Measurements from ENCODE around the gene KCNH4.

The KCNH4 gene

DNA sequence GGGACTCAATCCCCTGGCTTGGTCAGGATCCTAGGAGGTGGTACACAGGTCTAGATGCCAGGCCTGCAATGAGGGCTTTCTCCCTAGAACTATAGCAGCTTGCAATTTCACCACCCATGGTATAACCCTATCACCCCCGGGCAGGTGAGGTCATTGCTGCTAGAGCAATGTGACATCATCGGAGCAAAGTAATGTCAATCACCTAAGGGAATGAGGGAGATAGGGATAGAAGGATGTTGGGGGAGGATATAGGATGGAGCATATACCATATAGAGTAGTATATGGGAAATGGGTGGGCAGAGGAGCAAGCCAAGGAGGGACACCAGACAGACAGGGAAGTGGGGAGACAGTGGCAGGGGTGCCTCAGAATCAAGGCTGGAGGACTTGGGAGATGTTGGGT lies 3.3 kb downstream of the KCNH4 start:
- Histone ChIP-seq H3K27me3 (peaks cover 34 to 54% (median 51%) of the 10 kb centered on the region in 11 experiments), H3K4me3 (no peak overlapping the region), H3K4me1 (peaks cover 15 to 45% (median 28%) of the 10 kb centered on the region in 10 experiments), H3K36me3 (no peaks in the 10 kb centered on the region), H3K27ac (no peak overlapping the region), H3K4me2 (peak overlapping the region in 2 of 11 experiments; percentile 65 to 75; a peak in 2 of 22 replicates), H3K9me3 (replicated peaks in 1 of 11) (peaks cover 0 to 17% (median 3%) of the 10 kb centered on the region in 11 experiments; a peak in 5 of 22 replicates), H4K20me1 (peaks cover 0 to 13% (median 0%) of the 10 kb centered on the region in 11 experiments; a peak in 8 of 22 replicates), H3K9ac (no peak overlapping the region)
- TF ChIP-seq Cebpa-rat (IDR thresholded peaks at IDR 0.05), result no peak

DNA sequence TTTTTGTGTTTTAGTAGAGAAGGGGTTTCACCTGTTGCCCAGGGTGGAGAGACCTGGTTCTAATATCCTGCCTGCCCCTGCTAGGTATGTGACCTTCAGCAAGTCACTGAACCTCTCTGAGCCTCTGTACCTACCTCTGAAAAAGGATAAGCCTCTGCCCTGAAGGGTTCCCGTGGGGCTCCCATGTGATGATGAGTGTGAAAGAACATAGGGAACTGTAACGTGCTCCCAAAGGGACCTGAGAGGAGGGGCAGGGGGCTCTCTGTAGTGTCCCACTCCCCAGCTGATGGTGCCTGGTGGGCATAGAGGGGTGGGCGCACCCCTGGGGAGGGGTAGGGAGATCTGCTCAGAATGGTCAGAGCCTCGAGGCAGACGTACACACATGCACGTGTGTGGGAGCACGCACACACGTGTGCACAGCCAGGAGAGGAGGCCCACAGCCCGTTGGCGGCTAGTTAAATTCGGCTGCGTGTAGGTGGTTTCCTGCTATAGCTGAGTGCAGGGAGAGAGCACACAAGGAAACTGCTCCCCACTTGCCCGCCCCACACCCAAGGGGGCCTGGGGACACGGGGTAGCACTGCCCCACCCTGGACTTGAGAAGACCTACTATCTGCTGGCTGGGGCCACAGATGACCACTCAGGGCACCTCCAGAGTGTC lies 6.7 kb downstream of the KCNH4 start:
- Histone ChIP-seq H3K9ac (no peak overlapping the region), H3K9me3 (replicated peaks in 1 of 11) (no peaks in the 10 kb centered on the region), H3K4me1 (peaks cover 0 to 16% (median 9%) of the 10 kb centered on the region in 10 experiments; a peak in 13 of 20 replicates), H3K36me3 (no peaks in the 10 kb centered on the region; a peak in 1 of 22 replicates), H3K27ac (no peak overlapping the region), H3K4me2 (peak overlapping the region in 4 of 11 experiments; percentile 2 to 21 (median 12); a peak in 2 of 22 replicates), H4K20me1 (peaks cover 0 to 13% (median 0%) of the 10 kb centered on the region in 11 experiments; a peak in 3 of 22 replicates), H3K27me3 (peaks cover 3 to 20% (median 16%) of the 10 kb centered on the region in 11 experiments; a peak in 21 of 22 replicates), H3K4me3 (no peak overlapping the region)
- no peak for TF ChIP-seq Cebpa-rat (IDR thresholded peaks at IDR 0.05)

GRCh38 chr17:42171831-42172230 lies 9.1 kb downstream of the KCNH4 start:
- Histone ChIP-seq H3K9me3 (replicated peaks in 1 of 11) (no peaks in the 10 kb centered on the region), H3K4me3 (no peak overlapping the region), H3K4me1 (peaks cover 0 to 20% (median 13%) of the 10 kb centered on the region in 10 experiments; a peak in 15 of 20 replicates), H3K27ac (no peak overlapping the region), H4K20me1 (no peaks in the 10 kb centered on the region; a peak in 1 of 22 replicates), H3K36me3 (no peaks in the 10 kb centered on the region; a peak in 1 of 22 replicates), H3K9ac (no peak overlapping the region), H3K4me2 (no peak overlapping the region), H3K27me3 (no peaks in the 10 kb centered on the region)
- TF ChIP-seq Cebpa-rat (IDR thresholded peaks at IDR 0.05), result no peak

GRCh38 chr17:42169351-42169750 lies 11.6 kb downstream of the KCNH4 start:
- TF ChIP-seq Cebpa-rat (IDR thresholded peaks at IDR 0.05), result no peak
- Histone ChIP-seq H3K4me3 (no peak overlapping the region), H3K27ac (no peak overlapping the region), H3K9ac (no peak overlapping the region), H3K27me3 (no peaks in the 10 kb centered on the region), H3K4me2 (no peak overlapping the region), H3K36me3 (no peaks in the 10 kb centered on the region; a peak in 1 of 22 replicates), H3K4me1 (peaks cover 0 to 20% (median 15%) of the 10 kb centered on the region in 10 experiments; a peak in 15 of 20 replicates), H3K9me3 (replicated peaks in 1 of 11) (no peaks in the 10 kb centered on the region), H4K20me1 (no peaks in the 10 kb centered on the region; a peak in 1 of 22 replicates)

DNA sequence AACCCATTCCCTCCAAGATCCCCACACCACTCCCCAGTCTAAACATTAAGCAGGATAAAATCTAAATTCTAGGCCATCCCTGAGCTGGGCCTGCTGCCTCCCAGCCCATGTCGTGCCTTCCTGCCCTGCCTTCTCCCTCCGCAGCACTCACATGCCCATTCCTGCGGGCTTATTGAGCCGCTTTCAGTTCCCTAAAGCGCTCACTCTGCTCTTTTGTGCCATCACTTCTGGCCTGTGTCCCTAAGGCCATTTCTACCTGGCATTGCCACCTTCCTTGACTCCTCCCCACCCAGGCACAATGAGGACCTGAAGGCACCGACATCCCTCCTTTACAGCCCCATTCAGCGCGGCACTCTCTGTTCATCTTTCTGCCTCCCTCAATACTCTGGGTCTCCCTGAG lies 13.1 kb downstream of the KCNH4 start:
- H3K9ac ChIP-seq, result no peak overlapping the region
- no peaks in the 10 kb centered on the region for H3K9me3 ChIP-seq (replicated peaks in 1 of 11)
- peaks cover 0 to 23% (median 16%) of the 10 kb centered on the region in 10 experiments; a peak in 11 of 20 replicates for H3K4me1 ChIP-seq
- H4K20me1 ChIP-seq, result no peaks in the 10 kb centered on the region; a peak in 1 of 22 replicates
- no peaks in the 10 kb centered on the region for H3K27me3 ChIP-seq
- peak overlapping the region in 5 of 11 experiments; percentile 37 to 64 (median 45); a peak in 7 of 22 replicates for H3K4me2 ChIP-seq
- no peak for TF ChIP-seq Cebpa-rat (IDR thresholded peaks at IDR 0.05)
- no peaks in the 10 kb centered on the region; a peak in 1 of 22 replicates for H3K36me3 ChIP-seq
- H3K4me3 ChIP-seq, result no peak overlapping the region
- H3K27ac ChIP-seq, result no peak overlapping the region

- H3K4me1 ChIP-seq, result peaks cover 11 to 35% (median 28%) of the 10 kb centered on the region in 10 experiments
- H3K4me3 ChIP-seq, result no peak overlapping the region
- H3K27me3 ChIP-seq, result no peaks in the 10 kb centered on the region
- no peaks in the 10 kb centered on the region; a peak in 1 of 22 replicates for H4K20me1 ChIP-seq
- H3K36me3 ChIP-seq, result no peaks in the 10 kb centered on the region
- no peak overlapping the region for H3K27ac ChIP-seq
- no peak overlapping the region for H3K9ac ChIP-seq
- no peaks in the 10 kb centered on the region for H3K9me3 ChIP-seq (replicated peaks in 1 of 11)
- H3K4me2 ChIP-seq, result 0 out of 22 replicates have a peak overlapping the region, but pooled peaks of 2 of the 11 experiments have one; percentile 4 to 42
- TF ChIP-seq Cebpa-rat (IDR thresholded peaks at IDR 0.05), result no peak
Measured at GRCh38 chr17:42166196-42166763, 14.7 kb downstream of the KCNH4 start.

GRCh38 chr17:42165751-42166150 lies 15.2 kb downstream of the KCNH4 start:
- Histone ChIP-seq H3K9ac (no peak overlapping the region), H3K27ac (no peak overlapping the region), H3K27me3 (no peaks in the 10 kb centered on the region), H3K4me1 (peaks cover 16 to 41% (median 33%) of the 10 kb centered on the region in 10 experiments), H4K20me1 (no peaks in the 10 kb centered on the region; a peak in 1 of 22 replicates), H3K9me3 (replicated peaks in 1 of 11) (no peaks in the 10 kb centered on the region), H3K36me3 (no peaks in the 10 kb centered on the region), H3K4me2 (no peak overlapping the region), H3K4me3 (no peak overlapping the region)
- TF ChIP-seq Cebpa-rat (IDR thresholded peaks at IDR 0.05), result no peak

DNA sequence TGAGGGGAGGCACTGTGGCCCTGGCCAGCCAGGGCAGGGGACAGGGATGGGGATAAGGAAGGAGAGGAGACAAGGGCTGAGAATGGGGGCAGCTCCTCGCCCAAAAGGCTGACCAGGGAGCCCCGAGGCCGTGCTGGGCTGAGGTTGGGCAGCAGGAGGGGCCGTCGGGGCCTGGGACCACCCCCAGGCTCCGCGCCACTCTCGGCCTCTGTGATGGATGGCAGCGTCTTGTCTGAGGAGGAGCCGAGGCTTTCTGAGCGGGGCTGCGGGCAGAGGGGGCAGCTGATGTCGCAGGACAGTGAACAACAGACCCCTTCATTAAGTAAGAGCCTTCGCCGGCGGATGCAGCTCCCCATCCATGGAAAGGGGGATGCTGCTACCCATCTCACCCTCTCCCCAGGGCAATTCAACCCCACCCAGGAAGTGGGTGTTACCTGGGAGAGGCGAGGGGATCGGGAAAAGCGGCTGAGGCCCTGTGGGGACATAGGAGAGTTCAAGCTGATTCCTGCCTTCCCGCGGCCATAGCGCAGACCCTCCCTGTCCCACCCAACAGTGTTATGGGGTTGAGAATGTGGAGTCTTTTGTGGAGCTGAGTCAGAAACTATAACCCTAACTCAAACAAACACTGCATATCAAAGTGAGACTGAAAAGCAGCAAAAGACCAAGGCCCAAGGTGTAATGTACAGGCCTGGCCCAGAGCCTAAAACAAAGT lies 17.1 kb downstream of the KCNH4 start:
- Histone ChIP-seq H3K9ac (no peak overlapping the region), H3K27ac (no peak overlapping the region), H3K27me3 (no peaks in the 10 kb centered on the region), H3K4me2 (no peak overlapping the region), H3K4me1 (peaks cover 32 to 56% (median 41%) of the 10 kb centered on the region in 10 experiments), H3K9me3 (replicated peaks in 1 of 11) (no peaks in the 10 kb centered on the region), H3K36me3 (no peaks in the 10 kb centered on the region), H4K20me1 (no peaks in the 10 kb centered on the region; a peak in 1 of 22 replicates), H3K4me3 (no peak overlapping the region)
- TF ChIP-seq Cebpa-rat (IDR thresholded peaks at IDR 0.05), result no peak

DNA sequence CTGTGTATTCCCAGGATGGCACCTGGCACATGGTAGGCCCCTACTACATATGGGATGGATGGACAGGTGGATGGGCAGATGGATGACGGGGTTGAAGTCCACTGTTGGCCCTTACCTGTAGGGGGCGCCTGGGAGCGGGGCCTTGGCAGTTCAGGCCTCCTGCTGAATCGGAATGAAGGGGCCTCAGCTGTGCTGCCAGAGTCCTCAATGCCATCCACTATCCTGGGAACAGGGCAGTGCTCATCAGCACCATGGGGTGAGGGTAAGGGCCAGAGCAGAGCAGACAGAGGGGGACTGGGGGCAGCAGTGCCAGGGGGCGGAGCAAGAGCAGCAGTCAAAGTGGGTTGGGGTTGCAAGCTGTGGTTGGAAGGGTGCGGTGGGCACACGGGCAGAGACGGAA lies 17.8 kb downstream of the KCNH4 start:
- Histone ChIP-seq H3K4me3 (no peak overlapping the region), H3K4me1 (peaks cover 32 to 55% (median 38%) of the 10 kb centered on the region in 10 experiments), H3K4me2 (no peak overlapping the region; a peak in 1 of 22 replicates), H4K20me1 (no peaks in the 10 kb centered on the region; a peak in 1 of 22 replicates), H3K9me3 (replicated peaks in 1 of 11) (no peaks in the 10 kb centered on the region), H3K36me3 (no peaks in the 10 kb centered on the region), H3K27ac (no peak overlapping the region), H3K9ac (no peak overlapping the region), H3K27me3 (no peaks in the 10 kb centered on the region)
- TF ChIP-seq Cebpa-rat (IDR thresholded peaks at IDR 0.05), result no peak

Measured in BLaER1 treated with 17β-estradiol and CSF1 and Interleukin-3, amounts not matched to agents 10 nM and 100 nM (cell line).